Effector CD8-positive, alpha-beta T cell (primary cell): ENCODE measurements around the gene ARMH2.
A peak's percentile ranks its signal among the peaks of the same experiment; 100 is the strongest.
"Not testable (repeated sequence)": the region's sequence is repeated elsewhere in the genome, so short reads cannot be mapped to it uniquely, and the experiment has no call there.

ENCODE experiments used
- DNase-seq: peaks from one replicate; lab custom pipeline; 2025; lab: John Stamatoyannopoulos, UW

ARMH2 gene

GRCh38 chr6:24818346-24818745, 19.6 kb upstream of the ARMH2 start:
- DNase-seq, result no peak

GRCh38 chr6:24809728-24810127, 11.0 kb upstream of the ARMH2 start:
- DNase-seq, result no peak

GRCh38 chr6:24807584-24807983, 8.9 kb upstream of the ARMH2 start:
- DNase-seq, result no peak

- no peak for DNase-seq
These were observed 3.7 kb upstream of the ARMH2 start for GRCh38 chr6:24802271-24803059.

- no peak for DNase-seq
These were observed 811 bp upstream of the ARMH2 start for GRCh38 chr6:24799541-24799915.

GRCh38 chr6:24797596-24798216, 1.0 kb downstream of the ARMH2 start:
- no peak for DNase-seq

- DNase-seq, result no peak
These were observed 2.0 kb downstream of the ARMH2 start for GRCh38 chr6:24796616-24797290.

- no peak for DNase-seq
These were observed 3.6 kb downstream of the ARMH2 start for GRCh38 chr6:24795106-24795505.

GRCh38 chr6:24788031-24788665, 10.6 kb downstream of the ARMH2 start:
- no peak for DNase-seq

GRCh38 chr6:24780206-24780605, 18.5 kb downstream of the ARMH2 start:
- no peak for DNase-seq

- no peak for DNase-seq
These were observed 19.2 kb downstream of the ARMH2 start for GRCh38 chr6:24779416-24780016.

GRCh38 chr6:24778878-24779277, 19.8 kb downstream of the ARMH2 start:
- DNase-seq, result no peak

- DNase-seq, result no peak
These were observed 20.6 kb downstream of the ARMH2 start for GRCh38 chr6:24778121-24778520.

GRCh38 chr6:24777227-24777626, 21.5 kb downstream of the ARMH2 start:
- DNase-seq, result no peak

GRCh38 chr6:24775520-24776058, 23.1 kb downstream of the ARMH2 start:
- DNase-seq, result no peak

- peak; percentile 97 for DNase-seq
These were observed 23.8 kb downstream of the ARMH2 start, which contains the start of gene GMNN for GRCh38 chr6:24774696-24775519. Gene GMNN (plus strand): TSS chr6:24774937. CDS start chr6:24777247, 2,310 bp downstream.

GRCh38 chr6:24768361-24768760, 30.4 kb downstream of the ARMH2 start:
- DNase-seq, result no peak

- no peak for DNase-seq
These were observed 31.8 kb downstream of the ARMH2 start for GRCh38 chr6:24766680-24767462.

- DNase-seq, result not testable (repeated sequence)
These were observed 32.7 kb downstream of the ARMH2 start for GRCh38 chr6:24765968-24766367.
